OCI-LY3 (cell line): Measurements from ENCODE around the gene CMIP.

Experiments
- H2AFZ ChIP-seq: fragments of 200-600, 300-600 bp; shearing (Covaris generic); 2 replicates; pipeline ENCODE4 v1.6.0; 2014; ENCODE audit warnings: antibody characterized with exemption, low read depth, low read length
- H3K27ac ChIP-seq: fragments of 200-600, 300-600 bp; sonication (generic); 2 replicates; pipeline ENCODE4 v1.5.1; 2014; ENCODE audit warnings: mild to moderate bottlenecking, low read length, moderate library complexity, mixed read lengths
- H3K27me3 ChIP-seq: fragments of 200-600, 300-600 bp; sonication (generic); 2 replicates; pipeline ENCODE4 v1.6.1; 2014; ENCODE audit warnings: low read depth, low read length, mixed read lengths
- H3K36me3 ChIP-seq: fragments of 200-600, 300-600 bp; sonication (generic); replicated peaks from 2 replicates; pipeline ENCODE3; 2014; ENCODE audit warnings: low read depth, low read length, mixed read lengths
- H3K4me1 ChIP-seq: fragments of 300-600, 200-600 bp; sonication (generic); 2 replicates; pipeline ENCODE4 v1.6.1; 2014; ENCODE audit warnings: low read length, mixed read lengths
- H3K4me2 ChIP-seq: fragments of 200-600, 300-600 bp; sonication (generic); 2 replicates; pipeline ENCODE4 v1.6.1; 2014; ENCODE audit warnings: low read length, mixed read lengths
- H3K4me3 ChIP-seq: fragments of 300-600, 200-600 bp; sonication (generic); 2 replicates; pipeline ENCODE4 v1.5.1; 2014; ENCODE audit warnings: antibody characterized with exemption, mild to moderate bottlenecking, low read length, moderate library complexity
- H3K79me2 ChIP-seq: fragments of 300-600, 200-600 bp; shearing (Covaris generic); 2 replicates; pipeline ENCODE4 v1.6.1; 2014; ENCODE audit warnings: mild to moderate bottlenecking, low read length, mixed read lengths
- H3K9ac ChIP-seq: fragments of 300-600, 200-600 bp; shearing (Covaris generic); 2 replicates; pipeline ENCODE4 v1.6.0; 2014; ENCODE audit warnings: mild to moderate bottlenecking, low read length, moderate library complexity
- H3K9me3 ChIP-seq: fragments of 200-600, 300-600 bp; shearing (Covaris generic); 2 replicates; pipeline ENCODE4 v1.6.1; 2014; ENCODE audit warnings: low read length, mixed read lengths; ENCODE audit not compliant: insufficient read depth
- H4K20me1 ChIP-seq: fragments of 200-600, 300-600 bp; sonication (generic); 2 replicates; pipeline ENCODE4 v1.6.1; 2016; ENCODE audit warnings: low read length, mixed read lengths; ENCODE audit not compliant: insufficient read depth
- CTCF ChIP-seq: fragments of 200-600, 300-600 bp; sonication (generic); IDR thresholded peaks from 2 replicates; pipeline ENCODE4 v1.5.1; 2014; ENCODE audit warnings: antibody characterized with exemption, low read length, low read depth
- EZH2phosphoT487 ChIP-seq: fragments of 200-600 bp; shearing (Covaris generic); IDR thresholded peaks from 2 replicates; pipeline ENCODE4 v1.6.1; 2018; ENCODE audit warnings: antibody characterized with exemption, mixed run types, low read depth

Gene CMIP

GRCh38 chr16:81397879-81398520 lies 46.6 kb upstream of the CMIP start:
- Histone ChIP-seq H4K20me1 (no peaks in the 10 kb centered on the region), H3K36me3 (no peaks in the 10 kb centered on the region), H3K4me3 (no peak overlapping the region), H3K9me3 (peaks cover 8% of the 10 kb centered on the region; the same call in 1 of the 2 replicates), H2AFZ (no peak overlapping the region), H3K4me1 (no peaks in the 10 kb centered on the region), H3K27me3 (no peaks in the 10 kb centered on the region), H3K79me2 (no peaks in the 10 kb centered on the region), H3K4me2 (no peak overlapping the region), H3K9ac (no peak overlapping the region), H3K27ac (no peak overlapping the region)
- TF ChIP-seq CTCF (no peak), EZH2phosphoT487 (no peak)

DNA sequence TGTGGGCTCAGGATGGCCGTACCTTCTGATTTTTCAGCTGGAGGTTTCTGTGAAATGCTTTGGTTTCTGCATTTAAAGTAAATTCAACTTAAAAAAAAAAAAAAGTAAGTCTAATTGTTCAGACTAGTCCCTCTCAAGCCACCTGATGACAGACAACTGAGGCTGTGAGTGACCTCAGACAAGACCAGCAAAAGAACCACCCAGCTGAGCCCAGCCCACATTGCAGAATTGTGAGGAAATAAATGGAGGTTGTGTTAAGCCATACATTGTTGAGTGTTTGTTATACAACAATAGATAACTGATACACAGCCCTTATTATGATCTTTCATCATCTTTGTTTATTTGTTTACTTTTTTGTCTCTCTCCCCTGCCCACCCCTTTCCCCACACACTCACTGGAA lies 44.7 kb upstream of the CMIP start:
- Histone ChIP-seq H2AFZ (no peak overlapping the region), H3K4me2 (no peak overlapping the region), H3K27me3 (no peaks in the 10 kb centered on the region), H3K27ac (no peak overlapping the region), H3K4me3 (no peak overlapping the region), H4K20me1 (no peaks in the 10 kb centered on the region), H3K36me3 (no peaks in the 10 kb centered on the region), H3K9ac (no peak overlapping the region), H3K4me1 (peaks cover 6% of the 10 kb centered on the region; the same call in 1 of the 2 replicates), H3K79me2 (no peaks in the 10 kb centered on the region), H3K9me3 (peaks cover 8% of the 10 kb centered on the region; the same call in 1 of the 2 replicates)
- TF ChIP-seq CTCF = no peak
- TF ChIP-seq EZH2phosphoT487 = no peak

DNA sequence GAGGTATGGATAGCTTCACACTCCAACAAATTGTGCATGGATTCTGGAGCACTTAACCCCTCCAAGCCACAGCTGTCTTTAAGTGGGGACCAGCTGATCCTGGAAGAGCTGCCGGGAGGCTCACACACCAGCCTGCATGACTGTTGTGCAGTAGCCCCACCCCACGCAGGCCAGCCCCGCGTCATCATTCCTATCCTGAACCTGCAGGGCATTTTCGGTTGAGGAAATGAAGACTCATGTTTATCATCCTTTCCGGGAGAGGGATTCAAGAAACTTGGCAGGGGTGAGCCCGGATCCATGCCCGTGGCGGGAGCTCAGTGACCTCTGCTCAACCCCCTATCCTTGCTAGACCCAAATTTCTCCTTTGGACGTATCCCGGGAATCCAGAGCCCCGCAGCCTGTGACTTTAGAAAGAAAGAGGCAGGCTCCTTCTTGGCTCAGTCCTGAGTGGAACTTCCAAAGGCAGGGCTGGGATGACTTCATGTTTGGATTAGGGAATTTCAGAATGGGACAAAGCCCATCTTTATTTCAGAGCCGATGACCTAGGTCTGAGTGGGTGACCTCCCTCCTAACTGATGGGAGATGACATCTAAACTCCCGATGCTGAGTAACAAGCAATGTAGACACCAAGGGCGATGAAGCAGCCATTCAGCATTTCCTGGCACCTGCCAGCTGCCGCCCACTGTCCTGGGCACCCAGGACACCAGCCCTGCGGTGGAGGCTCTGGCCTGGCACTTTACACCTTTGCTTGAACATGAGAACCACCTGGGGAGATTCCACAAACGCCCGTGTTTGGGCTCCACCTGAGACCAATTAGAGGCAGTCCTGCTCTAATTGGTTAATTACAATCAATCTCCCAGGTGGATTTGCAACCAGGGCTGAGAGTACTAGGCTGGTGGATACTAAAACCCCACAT lies 43.3 kb upstream of the CMIP start:
- Histone ChIP-seq H3K4me2 (no peak overlapping the region), H2AFZ (no peak overlapping the region)

More for the DNA sequence above, 43.3 kb upstream of the CMIP start:
- Histone ChIP-seq H3K79me2 (no peaks in the 10 kb centered on the region), H3K9ac (no peak overlapping the region), H3K27ac (no peak overlapping the region), H3K4me1 (peaks cover 6% of the 10 kb centered on the region; the same call in 1 of the 2 replicates), H3K9me3 (peaks cover 8% of the 10 kb centered on the region; the same call in 1 of the 2 replicates), H3K36me3 (no peaks in the 10 kb centered on the region), H3K4me3 (no peak overlapping the region), H3K27me3 (no peaks in the 10 kb centered on the region), H4K20me1 (no peaks in the 10 kb centered on the region)
- no peak for TF ChIP-seq EZH2phosphoT487
- no peak for TF ChIP-seq CTCF
